Measurements from ENCODE around the gene PIP5K1C.
"Not testable (repeated sequence)": the region's sequence is repeated elsewhere in the genome, so short reads cannot be mapped to it uniquely, and the experiment has no call there.

Gene PIP5K1C

GRCh38 chr19:3632098-3632497 is 68.2 kb downstream of the PIP5K1C start:
- H3K4me3 ChIP-seq (ENCODE audit: severe bottlenecking) = no peak overlapping the region
- H3K27me3 ChIP-seq (ENCODE audit: insufficient read depth, poor library complexity, severe bottlenecking) = no peaks in the 10 kb centered on the region
- H3K36me3 ChIP-seq (ENCODE audit: low read depth) = no peaks in the 10 kb centered on the region
- no peaks in the 10 kb centered on the region for H3K9me3 ChIP-seq (ENCODE audit: severe bottlenecking)
- no peak for TF ChIP-seq CTCF (IDR thresholded peaks at IDR 0.05; ENCODE audit: poor library complexity, severe bottlenecking)
- no peak for ATAC-seq (ENCODE audit: low read depth)
- no peaks in the 10 kb centered on the region for H3K4me1 ChIP-seq (ENCODE audit: insufficient read depth, poor library complexity, severe bottlenecking)
- no peak for DNase-seq (ENCODE audit: low spot score)
- no peak overlapping the region for H3K27ac ChIP-seq (ENCODE audit: poor library complexity, severe bottlenecking)

- H3K27me3 ChIP-seq (ENCODE audit: insufficient read depth, poor library complexity, severe bottlenecking) = no peaks in the 10 kb centered on the region
- H3K36me3 ChIP-seq (ENCODE audit: low read depth) = no peaks in the 10 kb centered on the region
- H3K9me3 ChIP-seq (ENCODE audit: severe bottlenecking) = no peaks in the 10 kb centered on the region
- H3K4me1 ChIP-seq (ENCODE audit: insufficient read depth, poor library complexity, severe bottlenecking) = no peaks in the 10 kb centered on the region
- TF ChIP-seq CTCF (IDR thresholded peaks at IDR 0.05; ENCODE audit: poor library complexity, severe bottlenecking) = no peak
- H3K4me3 ChIP-seq (ENCODE audit: severe bottlenecking) = no peak overlapping the region
- H3K27ac ChIP-seq (ENCODE audit: poor library complexity, severe bottlenecking) = no peak overlapping the region
- DNase-seq (ENCODE audit: low spot score) (no peak), ATAC-seq (ENCODE audit: low read depth) (no peak)
Observed at GRCh38 chr19:3631053-3631861, 69.0 kb downstream of the PIP5K1C start.

- not testable (repeated sequence) for ATAC-seq (ENCODE audit: low read depth); H3K36me3 ChIP-seq (ENCODE audit: low read depth); DNase-seq (ENCODE audit: low spot score); H3K9me3 ChIP-seq (ENCODE audit: severe bottlenecking); H3K4me1 ChIP-seq (ENCODE audit: insufficient read depth, poor library complexity, severe bottlenecking); H3K27me3 ChIP-seq (ENCODE audit: insufficient read depth, poor library complexity, severe bottlenecking); H3K27ac ChIP-seq (ENCODE audit: poor library complexity, severe bottlenecking); H3K4me3 ChIP-seq (ENCODE audit: severe bottlenecking)
Observed at GRCh38 chr19:3628766-3629165, 71.5 kb downstream of the PIP5K1C start.

GRCh38 chr19:3627351-3627723 is 72.9 kb downstream of the PIP5K1C start:
- Histone ChIP-seq H3K4me1 (ENCODE audit: insufficient read depth, poor library complexity, severe bottlenecking) (peaks cover 5% of the 10 kb centered on the region), H3K36me3 (ENCODE audit: low read depth) (0 out of 2 replicates have a peak, but pooled peaks cover 4% of the 10 kb centered on the region), H3K27ac (ENCODE audit: poor library complexity, severe bottlenecking) (peak overlapping the region; percentile 59), H3K9me3 (ENCODE audit: severe bottlenecking) (no peaks in the 10 kb centered on the region), H3K4me3 (ENCODE audit: severe bottlenecking) (no peak overlapping the region), H3K27me3 (ENCODE audit: insufficient read depth, poor library complexity, severe bottlenecking) (no peaks in the 10 kb centered on the region)
- no peak for DNase-seq (ENCODE audit: low spot score)
- ATAC-seq (ENCODE audit: low read depth) = no peak
- no peak for TF ChIP-seq CTCF (IDR thresholded peaks at IDR 0.05; ENCODE audit: poor library complexity, severe bottlenecking)

- DNase-seq (ENCODE audit: low spot score) (peak; percentile 98), ATAC-seq (ENCODE audit: low read depth) (peak; percentile 91)
Observed at GRCh38 chr19:3626473-3627350, 73.6 kb downstream of the PIP5K1C start, which contains the start of gene CACTIN. CACTIN (minus strand) TSS chr19:3626790; CDS start chr19:3626762, 28 bp downstream.

More at GRCh38 chr19:3626473-3627350, 73.6 kb downstream of the PIP5K1C start, which contains the start of gene CACTIN:
- H3K27me3 ChIP-seq (ENCODE audit: insufficient read depth, poor library complexity, severe bottlenecking) = no peaks in the 10 kb centered on the region
- peaks cover 5% of the 10 kb centered on the region for H3K4me1 ChIP-seq (ENCODE audit: insufficient read depth, poor library complexity, severe bottlenecking)
- H3K36me3 ChIP-seq (ENCODE audit: low read depth) = 0 out of 2 replicates have a peak, but pooled peaks cover 4% of the 10 kb centered on the region
- H3K4me3 ChIP-seq (ENCODE audit: severe bottlenecking) = peak within 1 kb of the TSS; percentile 82
- no peak for TF ChIP-seq CTCF (IDR thresholded peaks at IDR 0.05; ENCODE audit: poor library complexity, severe bottlenecking)
- H3K9me3 ChIP-seq (ENCODE audit: severe bottlenecking) = no peaks in the 10 kb centered on the region
- peak within 1 kb of the TSS; percentile 59 for H3K27ac ChIP-seq (ENCODE audit: poor library complexity, severe bottlenecking)

Measured in RWPE2 (cell line).